MCF 10A (cell line): ENCODE measurements around the gene MCFD2. TPM values are rescaled to one million over a fixed set of nuclear protein-coding genes. Genes with fewer than 3 reads are reported as not detected.

Experiments used
- BruUV-seq: library from RNA; stranded (reverse); fragments of 400-500 nt; replicated peaks from 2 replicates; lab custom pipeline; 2021; lab: Mats Ljungman, UMichigan
- CTCF ChIA-PET: fragments of 300-600 bp; sonication (Branson Sonifier 250); formaldehyde crosslinking; extraction: SDS; loops from one replicate; lab custom pipeline; 2021; ENCODE audit warnings: antibody characterized with exemption, inconsistent platforms; lab: Yijun Ruan, JAX
- POLR2A ChIA-PET: fragments of 300-600, 350-650 bp; sonication (Branson Sonifier 250); formaldehyde crosslinking; extraction: SDS; loops from one replicate; lab custom pipeline; 2020; ENCODE audit warnings: antibody characterized with exemption, inconsistent platforms; lab: Yijun Ruan, JAX
- DNase-seq: peaks from one replicate; pipeline ENCODE4 v3.0.0-alpha.2; 2018; ENCODE audit not compliant: unreplicated experiment
- H3K27ac Mint-ChIP-seq: one replicate; pipeline ENCODE4 v1.8.0; 2022; ENCODE audit warnings: mild to moderate bottlenecking, low read depth, mixed read lengths; ENCODE audit not compliant: unreplicated experiment
- H3K27me3 Mint-ChIP-seq: one replicate; pipeline ENCODE4 v1.8.0; 2022; ENCODE audit warnings: mixed read lengths; ENCODE audit not compliant: insufficient read depth, unreplicated experiment
- H3K36me3 Mint-ChIP-seq: one replicate; pipeline ENCODE4 v1.8.0; 2022; ENCODE audit warnings: mild to moderate bottlenecking, moderate library complexity, mixed read lengths; ENCODE audit not compliant: insufficient read depth, unreplicated experiment
- H3K4me1 Mint-ChIP-seq: one replicate; pipeline ENCODE4 v1.8.0; 2022; ENCODE audit warnings: mixed read lengths; ENCODE audit not compliant: insufficient read depth, unreplicated experiment
- H3K4me3 Mint-ChIP-seq: one replicate; pipeline ENCODE4 v1.8.0; 2022; ENCODE audit warnings: mild to moderate bottlenecking, moderate library complexity, mixed read lengths; ENCODE audit not compliant: unreplicated experiment
- H3K9me3 Mint-ChIP-seq: one replicate; pipeline ENCODE4 v1.8.0; 2022; ENCODE audit warnings: mixed read lengths; ENCODE audit not compliant: unreplicated experiment
- intact Hi-C: fragments of 100-400 bp; cut with micrococcal nuclease; formaldehyde crosslinking; loops from 2 replicates; pipeline ENCODE4 v1.14.1; 2022
- total RNA-seq: library from RNA; stranded (reverse); gene quantifications from 2 replicates; pipeline ENCODE4 v1.2.3, GENCODE V29; 2022
- TF ChIP-seq, protein P1 (sequence below): fragments of 200-600 bp; IDR thresholded peaks from one replicate; pipeline ENCODE4 v1.8.0; 2022; ENCODE audit warnings: antibody characterized with exemption, mild to moderate bottlenecking; ENCODE audit not compliant: unreplicated experiment

The MCFD2 gene
- total RNA-seq, 1 experiment from 2014 or later, result 157 TPM

- Mint-ChIP-seq H3K9me3 (no peaks in the 10 kb centered on the region), H3K27ac (no peak overlapping the region), H3K36me3 (peaks cover 9% of the 10 kb centered on the region), H3K4me1 (peaks cover 57% of the 10 kb centered on the region), H3K4me3 (no peak overlapping the region), H3K27me3 (no peaks in the 10 kb centered on the region)
- TF ChIP-seq, protein P1, sequence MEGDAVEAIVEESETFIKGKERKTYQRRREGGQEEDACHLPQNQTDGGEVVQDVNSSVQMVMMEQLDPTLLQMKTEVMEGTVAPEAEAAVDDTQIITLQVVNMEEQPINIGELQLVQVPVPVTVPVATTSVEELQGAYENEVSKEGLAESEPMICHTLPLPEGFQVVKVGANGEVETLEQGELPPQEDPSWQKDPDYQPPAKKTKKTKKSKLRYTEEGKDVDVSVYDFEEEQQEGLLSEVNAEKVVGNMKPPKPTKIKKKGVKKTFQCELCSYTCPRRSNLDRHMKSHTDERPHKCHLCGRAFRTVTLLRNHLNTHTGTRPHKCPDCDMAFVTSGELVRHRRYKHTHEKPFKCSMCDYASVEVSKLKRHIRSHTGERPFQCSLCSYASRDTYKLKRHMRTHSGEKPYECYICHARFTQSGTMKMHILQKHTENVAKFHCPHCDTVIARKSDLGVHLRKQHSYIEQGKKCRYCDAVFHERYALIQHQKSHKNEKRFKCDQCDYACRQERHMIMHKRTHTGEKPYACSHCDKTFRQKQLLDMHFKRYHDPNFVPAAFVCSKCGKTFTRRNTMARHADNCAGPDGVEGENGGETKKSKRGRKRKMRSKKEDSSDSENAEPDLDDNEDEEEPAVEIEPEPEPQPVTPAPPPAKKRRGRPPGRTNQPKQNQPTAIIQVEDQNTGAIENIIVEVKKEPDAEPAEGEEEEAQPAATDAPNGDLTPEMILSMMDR, result no peak
- CTCF ChIA-PET, result interaction anchor here (0.7 to 1.0 kb wide), 2 partner anchors 195 to 429 kb away, joined by 3 to 4 read pairs; no protein-coding TSS in a partner anchor
- POLR2A ChIA-PET, result no interaction called here
- no TSS peak for BruUV-seq
- intact Hi-C loops, result no loop called here
- no peak for DNase-seq
Measured at GRCh38 chr2:46852598-46852997, 63.0 kb downstream of the MCFD2 start.

GRCh38 chr2:46852124-46852523 lies 63.5 kb downstream of the MCFD2 start:
- Mint-ChIP-seq H3K36me3 (peaks cover 9% of the 10 kb centered on the region), H3K9me3 (no peaks in the 10 kb centered on the region), H3K4me3 (no peak overlapping the region), H3K27me3 (no peaks in the 10 kb centered on the region), H3K27ac (no peak overlapping the region), H3K4me1 (peaks cover 61% of the 10 kb centered on the region)
- intact Hi-C loops, result no loop called here
- POLR2A ChIA-PET, result no interaction called here
- BruUV-seq, result no TSS peak
- TF ChIP-seq, protein P1, result no peak
- no peak for DNase-seq
- CTCF ChIA-PET, result interaction anchor here (0.7 kb wide), 1 partner anchor 430 kb away, joined by 3 read pairs; no protein-coding TSS in a partner anchor

Other genes starting within 250 kb of the MCFD2 start
- 9.8 and 10.9 TPM in 2 replicates for gene SOCS5, start 216.5 kb downstream of the MCFD2 start, total RNA-seq
- gene TTC7A, start 25.4 kb upstream of the MCFD2 start, total RNA-seq, result 23.2 and 24.8 TPM in 2 replicates
- 0.83 TPM in 1 of 2 replicates, not detected in the other for gene STPG4, start 239.5 kb upstream of the MCFD2 start, total RNA-seq